GM23338 (cell line): ENCODE results near the gene IRS1. TPM values are rescaled to one million over a fixed set of nuclear protein-coding genes. Genes with fewer than 3 reads are reported as not detected.

Source experiments
- ATAC-seq: fragments of 200-7000 bp; cut with Tn5 transposase; 3 replicates; pipeline ENCODE4 v1.9.1; 2020
- DNase-seq: peaks from one replicate; pipeline ENCODE4 v3.0.0-alpha.2; 2015; ENCODE audit warnings: low spot score
- H2AFZ ChIP-seq: fragments of 200-600 bp; sonication (generic); 2 replicates; pipeline ENCODE4 v1.8.0; 2016; ENCODE audit warnings: antibody characterized with exemption, mild to moderate bottlenecking, moderate library complexity
- H3F3A ChIP-seq: fragments of 200-600 bp; sonication (generic); replicated peaks from 2 replicates; pipeline ENCODE4 v1.8.0; 2017; ENCODE audit warnings: antibody characterized with exemption, mixed run types, low read depth
- H3K27ac ChIP-seq: fragments of 200-600 bp; sonication (generic); 2 replicates; pipeline ENCODE4 v1.6.1; 2016; ENCODE audit warnings: low read depth
- H3K27me3 ChIP-seq: fragments of 200-600 bp; sonication (generic); 2 replicates; pipeline ENCODE4 v1.8.0; 2016; ENCODE audit warnings: mild to moderate bottlenecking, mixed run types, moderate library complexity; ENCODE audit not compliant: insufficient read depth
- H3K36me3 ChIP-seq: fragments of 200-600 bp; sonication (generic); 2 replicates; pipeline ENCODE4 v1.8.0; 2016; ENCODE audit warnings: mild to moderate bottlenecking; ENCODE audit not compliant: insufficient read depth
- H3K4me1 ChIP-seq: fragments of 200-600 bp; sonication (generic); 2 replicates; pipeline ENCODE4 v1.8.0; 2016; ENCODE audit warnings: mild to moderate bottlenecking, moderate library complexity; ENCODE audit not compliant: insufficient read depth
- H3K4me2 ChIP-seq: fragments of 200-600 bp; sonication (generic); 2 replicates; pipeline ENCODE4 v1.7.1; 2017; ENCODE audit warnings: mixed run types
- H3K4me3 ChIP-seq: fragments of 200-600 bp; sonication (generic); 2 replicates; pipeline ENCODE4 v1.6.1; 2016; ENCODE audit warnings: mixed run types
- H3K79me2 ChIP-seq: fragments of 200-600 bp; sonication (generic); replicated peaks from 2 replicates; pipeline ENCODE4 v1.8.0; 2017; ENCODE audit warnings: mild to moderate bottlenecking; ENCODE audit not compliant: insufficient read depth
- H3K9me2 ChIP-seq: fragments of 200-600 bp; sonication (generic); 2 replicates; pipeline ENCODE4 v1.8.0; 2017; ENCODE audit not compliant: insufficient read depth
- H4K20me1 ChIP-seq: fragments of 200-600 bp; sonication (generic); replicated peaks from 2 replicates; pipeline ENCODE4 v1.8.0; 2017; ENCODE audit warnings: mild to moderate bottlenecking; ENCODE audit not compliant: insufficient read depth
- H3K27ac Mint-ChIP-seq: 2 replicates; pipeline ENCODE4 v1.8.0; 2020; ENCODE audit warnings: inconsistent platforms, mild to moderate bottlenecking, moderate library complexity, mixed read lengths
- H3K27me3 Mint-ChIP-seq: 3 replicates; pipeline ENCODE4 v1.8.0; 2022; ENCODE audit warnings: low read depth, mild to moderate bottlenecking, moderate library complexity, mixed read lengths, inconsistent platforms; ENCODE audit not compliant: insufficient read depth, poor library complexity
- H3K36me3 Mint-ChIP-seq: 3 replicates; pipeline ENCODE4 v1.8.0; 2021; ENCODE audit warnings: low read depth, mild to moderate bottlenecking, inconsistent platforms, moderate library complexity, mixed read lengths
- H3K4me1 Mint-ChIP-seq: 3 replicates; pipeline ENCODE4 v1.8.0; 2020; ENCODE audit warnings: mild to moderate bottlenecking, inconsistent platforms, mixed read lengths
- H3K4me3 Mint-ChIP-seq: 3 replicates; pipeline ENCODE4 v1.8.0; 2021; ENCODE audit warnings: moderate library complexity, mild to moderate bottlenecking, inconsistent platforms, mixed read lengths
- H3K9me3 Mint-ChIP-seq: 3 replicates; pipeline ENCODE4 v1.8.0; 2020; ENCODE audit warnings: moderate library complexity, mild to moderate bottlenecking, inconsistent platforms, mixed read lengths
- CREB1 ChIP-seq: fragments of 250-450 bp; sonication (Bioruptor Pico); IDR thresholded peaks from 2 replicates; pipeline ENCODE4 v1.5.0; 2020; ENCODE audit warnings: low read depth, mild to moderate bottlenecking, moderate library complexity
- ETS1 ChIP-seq: IDR thresholded peaks from 2 replicates; pipeline ENCODE4 v1.6.1; 2016; ENCODE audit warnings: antibody characterized with exemption
- EZH2 ChIP-seq: fragments of 200-600 bp; sonication (generic); IDR thresholded peaks from one replicate; pipeline ENCODE4 v1.8.0; 2017; ENCODE audit warnings: antibody characterized with exemption, mild to moderate bottlenecking, low read depth; ENCODE audit not compliant: unreplicated experiment
- EZH2phosphoT487 ChIP-seq: fragments of 200-600 bp; sonication (generic); IDR thresholded peaks from one replicate; pipeline ENCODE4 v1.8.1; 2018; ENCODE audit warnings: antibody characterized with exemption; ENCODE audit not compliant: unreplicated experiment
- JUNB ChIP-seq: IDR thresholded peaks from one replicate; pipeline ENCODE4 v1.6.1; 2016; ENCODE audit warnings: antibody characterized with exemption; ENCODE audit not compliant: unreplicated experiment
- STAT1 ChIP-seq: IDR thresholded peaks from one replicate; pipeline ENCODE4 v1.6.1; 2016; ENCODE audit warnings: antibody characterized with exemption; ENCODE audit not compliant: unreplicated experiment
- ZNF114 ChIP-seq: fragments of 250-450 bp; sonication (Bioruptor Pico); IDR thresholded peaks from 2 replicates; pipeline ENCODE4 v1.5.0; 2020; ENCODE audit warnings: mild to moderate bottlenecking, moderate library complexity
- ZNF331 ChIP-seq: fragments of 250-450 bp; sonication (Bioruptor Pico); IDR thresholded peaks from 2 replicates; pipeline ENCODE4 v1.5.0; 2020; ENCODE audit warnings: low read depth, mild to moderate bottlenecking, moderate library complexity
- polyA plus RNA-seq: library from polyadenylated mRNA; unstranded; fragments of >200 nt; fragmentation: Nextera tagmentation; extraction: Ambion mirVana; gene quantifications from 2 replicates; pipeline ENCODE4 v1.2.1, GENCODE V29; 2016
- total RNA-seq: library from RNA; depleted of rRNA; stranded (reverse); fragments of >200 nt; shearing (Covaris generic); gene quantifications from 2 replicates; pipeline ENCODE4 v1.2.3, GENCODE V29; 2014
- TF ChIP-seq, protein P1 (sequence below): IDR thresholded peaks from one replicate; pipeline ENCODE4 v1.6.1; 2018; ENCODE audit warnings: antibody characterized with exemption; ENCODE audit not compliant: unreplicated experiment
- TF ChIP-seq, protein P2 (sequence below), 2 experiments: fragments of 200-600 bp in 1 of 2; sonication (generic) in 1 of 2; conservative IDR thresholded peaks; 2 replicates each; pipeline versions ENCODE4 v1.5.1 to v1.6.1; 2016 to 2017; ENCODE audit warnings: antibody characterized with exemption in 2 of 2, low read depth in 2 of 2, mild to moderate bottlenecking in 2 of 2, moderate library complexity in 1 of 2

IRS1 gene
- total and polyA plus RNA-seq, 2 experiments from 2014 or later = 6.9 to 26.2 TPM

- 0 out of 2 replicates have a peak overlapping the region, but pooled peaks have one; percentile 1 for H2AFZ ChIP-seq
- no peak overlapping the region for H3K27ac ChIP-seq
These were observed 74.3 kb downstream of the IRS1 start for GRCh38 chr2:226725126-226725860.

GRCh38 chr2:226721541-226721940 lies 78.1 kb downstream of the IRS1 start:
- H3K27ac ChIP-seq = no peak overlapping the region
- TF ChIP-seq ZNF114 (CRISPR knock-in tag) (no peak), EZH2 (no peak), ZNF331 (no peak), CREB1 (CRISPR knock-in tag) (no peak), ETS1 (no peak), EZH2phosphoT487 (no peak)
- TF ChIP-seq, protein P1, sequence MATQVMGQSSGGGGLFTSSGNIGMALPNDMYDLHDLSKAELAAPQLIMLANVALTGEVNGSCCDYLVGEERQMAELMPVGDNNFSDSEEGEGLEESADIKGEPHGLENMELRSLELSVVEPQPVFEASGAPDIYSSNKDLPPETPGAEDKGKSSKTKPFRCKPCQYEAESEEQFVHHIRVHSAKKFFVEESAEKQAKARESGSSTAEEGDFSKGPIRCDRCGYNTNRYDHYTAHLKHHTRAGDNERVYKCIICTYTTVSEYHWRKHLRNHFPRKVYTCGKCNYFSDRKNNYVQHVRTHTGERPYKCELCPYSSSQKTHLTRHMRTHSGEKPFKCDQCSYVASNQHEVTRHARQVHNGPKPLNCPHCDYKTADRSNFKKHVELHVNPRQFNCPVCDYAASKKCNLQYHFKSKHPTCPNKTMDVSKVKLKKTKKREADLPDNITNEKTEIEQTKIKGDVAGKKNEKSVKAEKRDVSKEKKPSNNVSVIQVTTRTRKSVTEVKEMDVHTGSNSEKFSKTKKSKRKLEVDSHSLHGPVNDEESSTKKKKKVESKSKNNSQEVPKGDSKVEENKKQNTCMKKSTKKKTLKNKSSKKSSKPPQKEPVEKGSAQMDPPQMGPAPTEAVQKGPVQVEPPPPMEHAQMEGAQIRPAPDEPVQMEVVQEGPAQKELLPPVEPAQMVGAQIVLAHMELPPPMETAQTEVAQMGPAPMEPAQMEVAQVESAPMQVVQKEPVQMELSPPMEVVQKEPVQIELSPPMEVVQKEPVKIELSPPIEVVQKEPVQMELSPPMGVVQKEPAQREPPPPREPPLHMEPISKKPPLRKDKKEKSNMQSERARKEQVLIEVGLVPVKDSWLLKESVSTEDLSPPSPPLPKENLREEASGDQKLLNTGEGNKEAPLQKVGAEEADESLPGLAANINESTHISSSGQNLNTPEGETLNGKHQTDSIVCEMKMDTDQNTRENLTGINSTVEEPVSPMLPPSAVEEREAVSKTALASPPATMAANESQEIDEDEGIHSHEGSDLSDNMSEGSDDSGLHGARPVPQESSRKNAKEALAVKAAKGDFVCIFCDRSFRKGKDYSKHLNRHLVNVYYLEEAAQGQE = no peak
- TF ChIP-seq, protein P2, sequence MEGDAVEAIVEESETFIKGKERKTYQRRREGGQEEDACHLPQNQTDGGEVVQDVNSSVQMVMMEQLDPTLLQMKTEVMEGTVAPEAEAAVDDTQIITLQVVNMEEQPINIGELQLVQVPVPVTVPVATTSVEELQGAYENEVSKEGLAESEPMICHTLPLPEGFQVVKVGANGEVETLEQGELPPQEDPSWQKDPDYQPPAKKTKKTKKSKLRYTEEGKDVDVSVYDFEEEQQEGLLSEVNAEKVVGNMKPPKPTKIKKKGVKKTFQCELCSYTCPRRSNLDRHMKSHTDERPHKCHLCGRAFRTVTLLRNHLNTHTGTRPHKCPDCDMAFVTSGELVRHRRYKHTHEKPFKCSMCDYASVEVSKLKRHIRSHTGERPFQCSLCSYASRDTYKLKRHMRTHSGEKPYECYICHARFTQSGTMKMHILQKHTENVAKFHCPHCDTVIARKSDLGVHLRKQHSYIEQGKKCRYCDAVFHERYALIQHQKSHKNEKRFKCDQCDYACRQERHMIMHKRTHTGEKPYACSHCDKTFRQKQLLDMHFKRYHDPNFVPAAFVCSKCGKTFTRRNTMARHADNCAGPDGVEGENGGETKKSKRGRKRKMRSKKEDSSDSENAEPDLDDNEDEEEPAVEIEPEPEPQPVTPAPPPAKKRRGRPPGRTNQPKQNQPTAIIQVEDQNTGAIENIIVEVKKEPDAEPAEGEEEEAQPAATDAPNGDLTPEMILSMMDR (conservative IDR thresholded peaks at IDR 0.05; ENCODE audit: low read depth in 2 of 2) = no peak
- ATAC-seq = no peak
- H3K9me3 Mint-ChIP-seq = no peaks in the 10 kb centered on the region
- no peaks in the 10 kb centered on the region for H3K36me3 ChIP-seq
- no peak for DNase-seq
- H3K27me3 ChIP-seq = no peaks in the 10 kb centered on the region
- H3K4me1 Mint-ChIP-seq = peaks cover 17% of the 10 kb centered on the region
- no peaks in the 10 kb centered on the region for H3K36me3 Mint-ChIP-seq
- H4K20me1 ChIP-seq = no peaks in the 10 kb centered on the region
- H3K9me2 ChIP-seq = no peaks in the 10 kb centered on the region
- H3F3A ChIP-seq = no peaks in the 10 kb centered on the region
- no peak overlapping the region for H3K27ac Mint-ChIP-seq
- no peaks in the 10 kb centered on the region for H3K79me2 ChIP-seq
- H3K4me2 ChIP-seq = no peak overlapping the region
- peaks cover 3% of the 10 kb centered on the region; the same call in 1 of the 2 replicates for H3K4me1 ChIP-seq
- H3K4me3 ChIP-seq = no peak overlapping the region
- no peak overlapping the region for H3K4me3 Mint-ChIP-seq
- no peaks in the 10 kb centered on the region for H3K27me3 Mint-ChIP-seq
- no peak overlapping the region for H2AFZ ChIP-seq

More at GRCh38 chr2:226725126-226725860, 74.3 kb downstream of the IRS1 start:
- no peak overlapping the region for H3K4me3 Mint-ChIP-seq
- Histone ChIP-seq H3K79me2 (no peaks in the 10 kb centered on the region), H3K4me1 (peaks cover 3% of the 10 kb centered on the region; the same call in 1 of the 2 replicates), H3K9me2 (no peaks in the 10 kb centered on the region), H3K27me3 (no peaks in the 10 kb centered on the region), H3K4me3 (no peak overlapping the region), H3F3A (no peaks in the 10 kb centered on the region), H4K20me1 (no peaks in the 10 kb centered on the region), H3K4me2 (no peak overlapping the region), H3K36me3 (no peaks in the 10 kb centered on the region)
- H3K27me3 Mint-ChIP-seq = no peaks in the 10 kb centered on the region
- DNase-seq (no peak), ATAC-seq (no peak; the same call in 2 of the 3 replicates)
- H3K4me1 Mint-ChIP-seq = peaks cover 20% of the 10 kb centered on the region
- TF ChIP-seq STAT1 (no peak), JUNB (no peak)
- no peak overlapping the region for H3K27ac Mint-ChIP-seq
- no peaks in the 10 kb centered on the region for H3K36me3 Mint-ChIP-seq
- no peaks in the 10 kb centered on the region; the same call in 2 of the 3 replicates for H3K9me3 Mint-ChIP-seq
